ENCODE measurements around the gene TMEM35B. TPM values are rescaled to one million over a fixed set of nuclear protein-coding genes. Genes with fewer than 3 reads are reported as not detected.

TMEM35B gene
- total RNA-seq, 1 experiment from 2014 or later: 8.7 TPM

GRCh38 chr1:35030338-35030737, 45.2 kb upstream of the TMEM35B start (continued):
- TF ChIP-seq EMX1 (CRISPR knock-in tag; IDR thresholded peaks at IDR 0.05) (no peak), GTF2I (CRISPR knock-in tag; conservative IDR thresholded peaks at IDR 0.05) (no peak), ARID4B (CRISPR knock-in tag; IDR thresholded peaks at IDR 0.05; ENCODE audit: borderline replicate concordance) (no peak), FOXJ3 (CRISPR knock-in tag; IDR thresholded peaks at IDR 0.05; ENCODE audit: borderline replicate concordance) (no peak), GRHL2 (CRISPR knock-in tag; IDR thresholded peaks at IDR 0.05; ENCODE audit: insufficient replicate concordance, severe bottlenecking) (no peak)

- Mint-ChIP-seq H3K4me3 (peak overlapping the region; percentile 99), H3K27ac (no peak overlapping the region), H3K9me3 (peaks cover 20% of the 10 kb centered on the region), H3K27me3 (ENCODE audit: low read depth) (no peaks in the 10 kb centered on the region; the same call in 1 of the 2 replicates), H3K4me1 (peaks cover 5% of the 10 kb centered on the region), H3K36me3 (peaks cover 30% of the 10 kb centered on the region)
- ChIA-PET CTCF (interaction anchor here (0.9 kb wide), 1 partner anchor 177 kb away, joined by 3 read pairs; no protein-coding TSS in a partner anchor), POLR2A (no interaction called here)
- DNase-seq (ENCODE audit: low spot score): no peak
- no peak for ATAC-seq
- no peak for TF ChIP-seq ZNF263 (CRISPR knock-in tag; IDR thresholded peaks at IDR 0.05; ENCODE audit: low read depth)
- no peak for TF ChIP-seq STAT6 (CRISPR knock-in tag; conservative IDR thresholded peaks at IDR 0.05; ENCODE audit: low read depth)
- no peak for TF ChIP-seq MXD4 (CRISPR knock-in tag; IDR thresholded peaks at IDR 0.05; ENCODE audit: borderline replicate concordance)
- no peak for TF ChIP-seq ZSCAN18 (CRISPR knock-in tag; IDR thresholded peaks at IDR 0.05)
- TF ChIP-seq AFF4 (CRISPR knock-in tag; IDR thresholded peaks at IDR 0.05; ENCODE audit: borderline replicate concordance): no peak
- no peak for TF ChIP-seq IRF1 (CRISPR knock-in tag; IDR thresholded peaks at IDR 0.05)
- TF ChIP-seq TCF7 (CRISPR knock-in tag; IDR thresholded peaks at IDR 0.05; ENCODE audit: low read depth): no peak
- no peak for TF ChIP-seq CDX4 (CRISPR knock-in tag; IDR thresholded peaks at IDR 0.05; ENCODE audit: borderline replicate concordance)
- no peak for TF ChIP-seq ERG (CRISPR knock-in tag; IDR thresholded peaks at IDR 0.05)
- TF ChIP-seq NFE2L1 (CRISPR knock-in tag; IDR thresholded peaks at IDR 0.05): no peak
- TF ChIP-seq IRF2 (CRISPR knock-in tag; IDR thresholded peaks at IDR 0.05; ENCODE audit: borderline replicate concordance, low read depth): no peak
- TF ChIP-seq PRRX2 (CRISPR knock-in tag; IDR thresholded peaks at IDR 0.05): no peak
- no peak for TF ChIP-seq FOXK1 (CRISPR knock-in tag; IDR thresholded peaks at IDR 0.05)
These were observed 44.6 kb upstream of the TMEM35B start for GRCh38 chr1:35029761-35030160.
